Activated CD8-positive, alpha-beta memory T cell treated with anti-CD3 and anti-CD28 coated beads, Interleukin-2, amount 50 U/mL, for 24 hours (primary cell): ENCODE measurements around the gene ZFY.
"Not testable (repeated sequence)": the region's sequence is repeated elsewhere in the genome, so short reads cannot be mapped to it uniquely, and the experiment has no call there.

Source experiments
- DNase-seq: peaks from one replicate; pipeline ENCODE4 v3.0.0-alpha.2; 2020; ENCODE audit errors: extremely low read depth

Gene ZFY

GRCh38 chrY:2973110-2973751, 38.0 kb downstream of the ZFY start:
- DNase-seq = no peak

- DNase-seq = no peak
Observed at GRCh38 chrY:2979283-2979682, 44.1 kb downstream of the ZFY start.

- DNase-seq = no peak
Observed at GRCh38 chrY:2984491-2984890, 49.3 kb downstream of the ZFY start.

- not testable (repeated sequence) for DNase-seq
Observed at GRCh38 chrY:2987178-2987577, 52.0 kb downstream of the ZFY start.

- DNase-seq = not testable (repeated sequence)
Observed at GRCh38 chrY:2997369-2997768, 62.2 kb downstream of the ZFY start.

- no peak for DNase-seq
Observed at GRCh38 chrY:3002190-3002589, 67.0 kb downstream of the ZFY start.

- no peak for DNase-seq
Observed at GRCh38 chrY:3002680-3003515, 67.7 kb downstream of the ZFY start.

GRCh38 chrY:3003516-3003830, 68.3 kb downstream of the ZFY start:
- no peak for DNase-seq

GRCh38 chrY:3003846-3004245, 68.7 kb downstream of the ZFY start:
- DNase-seq = no peak

GRCh38 chrY:3006031-3006430, 70.8 kb downstream of the ZFY start:
- not testable (repeated sequence) for DNase-seq

- DNase-seq = no peak
Observed at GRCh38 chrY:3007967-3008366, 72.8 kb downstream of the ZFY start.

- no peak for DNase-seq
Observed at GRCh38 chrY:3012226-3012625, 77.0 kb downstream of the ZFY start.

GRCh38 chrY:3016594-3016993, 81.4 kb downstream of the ZFY start:
- DNase-seq = no peak

- DNase-seq = no peak
Observed at GRCh38 chrY:3018546-3018945, 83.4 kb downstream of the ZFY start.

- no peak for DNase-seq
Observed at GRCh38 chrY:3019584-3019983, 84.4 kb downstream of the ZFY start.

- DNase-seq = no peak
Observed at GRCh38 chrY:3021176-3021575, 86.0 kb downstream of the ZFY start.

- DNase-seq = no peak
Observed at GRCh38 chrY:3023606-3024005, 88.4 kb downstream of the ZFY start.

- no peak for DNase-seq
Observed at GRCh38 chrY:3025357-3025756, 90.2 kb downstream of the ZFY start.
